ENCODE measurements around the gene CYCS. TPM values are rescaled to one million over a fixed set of nuclear protein-coding genes. Genes with fewer than 3 reads are reported as not detected.
"Not testable (repeated sequence)": the region's sequence is repeated elsewhere in the genome, so short reads cannot be mapped to it uniquely, and the experiment has no call there.

CYCS gene
- total RNA-seq, 3 donors from 2014 or later: 373 to 418 (median 394) TPM

- DNase-seq (no peak), ATAC-seq (no peak)
- H3K4me1 Mint-ChIP-seq (ENCODE audit: low read depth): no peaks in the 10 kb centered on the region
- no peaks in the 10 kb centered on the region for H3K36me3 Mint-ChIP-seq (ENCODE audit: insufficient read depth)
- no peak overlapping the region for H3K4me3 Mint-ChIP-seq
- H3K9me3 Mint-ChIP-seq: no peaks in the 10 kb centered on the region
- no peaks in the 10 kb centered on the region for H3K27me3 Mint-ChIP-seq (ENCODE audit: low read depth)
Measured at GRCh38 chr7:25101817-25102216, 23.2 kb downstream of the CYCS start.

- Mint-ChIP-seq H3K9me3 (no peaks in the 10 kb centered on the region), H3K27me3 (ENCODE audit: low read depth) (peaks cover 2% of the 10 kb centered on the region), H3K36me3 (ENCODE audit: insufficient read depth) (no peaks in the 10 kb centered on the region), H3K4me3 (no peak overlapping the region), H3K4me1 (ENCODE audit: low read depth) (peaks cover 8% of the 10 kb centered on the region)
- ATAC-seq (peak; percentile 69 to 70), DNase-seq (peak; percentile 37)
Measured at GRCh38 chr7:25098096-25099046, 26.7 kb downstream of the CYCS start.

GRCh38 chr7:25095516-25096345 is 29.3 kb downstream of the CYCS start:
- Mint-ChIP-seq H3K4me3 (no peak overlapping the region), H3K9me3 (no peaks in the 10 kb centered on the region), H3K36me3 (ENCODE audit: insufficient read depth) (no peaks in the 10 kb centered on the region), H3K27me3 (ENCODE audit: low read depth) (peaks cover 2% of the 10 kb centered on the region), H3K4me1 (ENCODE audit: low read depth) (peaks cover 8% of the 10 kb centered on the region)
- ATAC-seq (no peak), DNase-seq (no peak)

GRCh38 chr7:25093268-25093826 is 31.7 kb downstream of the CYCS start:
- H3K9me3 Mint-ChIP-seq: no peaks in the 10 kb centered on the region
- no peaks in the 10 kb centered on the region for H3K36me3 Mint-ChIP-seq (ENCODE audit: insufficient read depth)
- H3K4me3 Mint-ChIP-seq: no peak overlapping the region
- H3K27me3 Mint-ChIP-seq (ENCODE audit: low read depth): peaks cover 2% of the 10 kb centered on the region
- DNase-seq: peak; percentile 73
- ATAC-seq: peak; percentile 80 to 84
- H3K4me1 Mint-ChIP-seq (ENCODE audit: low read depth): peaks cover 8% of the 10 kb centered on the region

GRCh38 chr7:25091779-25092178 is 33.3 kb downstream of the CYCS start:
- no peak for DNase-seq
- Mint-ChIP-seq H3K27me3 (ENCODE audit: low read depth) (peaks cover 2% of the 10 kb centered on the region), H3K4me3 (no peak overlapping the region), H3K36me3 (ENCODE audit: insufficient read depth) (no peaks in the 10 kb centered on the region), H3K4me1 (ENCODE audit: low read depth) (peaks cover 8% of the 10 kb centered on the region), H3K9me3 (no peaks in the 10 kb centered on the region)
- no peak for ATAC-seq

GRCh38 chr7:25091176-25091575 is 33.9 kb downstream of the CYCS start:
- no peak overlapping the region for H3K4me3 Mint-ChIP-seq
- H3K4me1 Mint-ChIP-seq (ENCODE audit: low read depth): peaks cover 8% of the 10 kb centered on the region
- no peaks in the 10 kb centered on the region for H3K9me3 Mint-ChIP-seq
- H3K36me3 Mint-ChIP-seq (ENCODE audit: insufficient read depth): no peaks in the 10 kb centered on the region
- DNase-seq (no peak), ATAC-seq (no peak)
- H3K27me3 Mint-ChIP-seq (ENCODE audit: low read depth): peaks cover 2% of the 10 kb centered on the region

GRCh38 chr7:25090374-25090773 is 34.7 kb downstream of the CYCS start:
- no peaks in the 10 kb centered on the region for H3K9me3 Mint-ChIP-seq
- H3K4me1 Mint-ChIP-seq (ENCODE audit: low read depth): peaks cover 8% of the 10 kb centered on the region
- H3K4me3 Mint-ChIP-seq: no peak overlapping the region
- no peaks in the 10 kb centered on the region for H3K36me3 Mint-ChIP-seq (ENCODE audit: insufficient read depth)
- DNase-seq (no peak), ATAC-seq (no peak)
- peaks cover under 1% of the 10 kb centered on the region for H3K27me3 Mint-ChIP-seq (ENCODE audit: low read depth)

- ATAC-seq (no peak), DNase-seq (no peak)
- Mint-ChIP-seq H3K27me3 (ENCODE audit: low read depth) (peaks cover 3% of the 10 kb centered on the region), H3K4me3 (no peak overlapping the region), H3K36me3 (ENCODE audit: insufficient read depth) (no peaks in the 10 kb centered on the region), H3K9me3 (no peaks in the 10 kb centered on the region), H3K4me1 (ENCODE audit: low read depth) (no peaks in the 10 kb centered on the region)
Measured at GRCh38 chr7:25087855-25088254, 37.2 kb downstream of the CYCS start.

GRCh38 chr7:25084821-25085220 is 40.2 kb downstream of the CYCS start:
- peaks cover 4% of the 10 kb centered on the region for H3K27me3 Mint-ChIP-seq (ENCODE audit: low read depth)
- ATAC-seq: no peak

GRCh38 chr7:25083201-25083600 is 41.9 kb downstream of the CYCS start:
- Mint-ChIP-seq H3K27me3 (ENCODE audit: low read depth) (peaks cover 5% of the 10 kb centered on the region), H3K4me1 (ENCODE audit: low read depth) (no peaks in the 10 kb centered on the region), H3K9me3 (no peaks in the 10 kb centered on the region), H3K36me3 (ENCODE audit: insufficient read depth) (no peaks in the 10 kb centered on the region), H3K4me3 (no peak overlapping the region)
- ATAC-seq (no peak), DNase-seq (no peak)

More at GRCh38 chr7:25084821-25085220, 40.2 kb downstream of the CYCS start:
- Mint-ChIP-seq H3K4me1 (ENCODE audit: low read depth) (no peaks in the 10 kb centered on the region), H3K36me3 (ENCODE audit: insufficient read depth) (no peaks in the 10 kb centered on the region), H3K4me3 (no peak overlapping the region), H3K9me3 (no peaks in the 10 kb centered on the region)
- DNase-seq: no peak

GRCh38 chr7:25082041-25082440 is 43.0 kb downstream of the CYCS start:
- not testable (repeated sequence) for H3K4me1 Mint-ChIP-seq (ENCODE audit: low read depth); H3K36me3 Mint-ChIP-seq (ENCODE audit: insufficient read depth); ATAC-seq; DNase-seq; H3K27me3 Mint-ChIP-seq (ENCODE audit: low read depth); H3K9me3 Mint-ChIP-seq; H3K4me3 Mint-ChIP-seq

GRCh38 chr7:25077096-25077495 is 48.0 kb downstream of the CYCS start:
- DNase-seq (no peak), ATAC-seq (no peak)
- Mint-ChIP-seq H3K27me3 (ENCODE audit: low read depth) (peaks cover 5% of the 10 kb centered on the region), H3K4me1 (ENCODE audit: low read depth) (peaks cover 4% of the 10 kb centered on the region), H3K4me3 (no peak overlapping the region), H3K36me3 (ENCODE audit: insufficient read depth) (no peaks in the 10 kb centered on the region), H3K9me3 (no peaks in the 10 kb centered on the region)

- Mint-ChIP-seq H3K4me1 (ENCODE audit: low read depth) (peaks cover 4% of the 10 kb centered on the region), H3K4me3 (no peak overlapping the region), H3K9me3 (no peaks in the 10 kb centered on the region), H3K36me3 (ENCODE audit: insufficient read depth) (no peaks in the 10 kb centered on the region), H3K27me3 (ENCODE audit: low read depth) (peaks cover 5% of the 10 kb centered on the region)
- ATAC-seq: peak; percentile 73 to 89
- DNase-seq: no peak
Measured at GRCh38 chr7:25075459-25075858, 49.6 kb downstream of the CYCS start.

- ATAC-seq: no peak
- Mint-ChIP-seq H3K4me3 (no peak overlapping the region), H3K9me3 (no peaks in the 10 kb centered on the region), H3K27me3 (ENCODE audit: low read depth) (peaks cover 5% of the 10 kb centered on the region), H3K4me1 (ENCODE audit: low read depth) (peaks cover 8% of the 10 kb centered on the region), H3K36me3 (ENCODE audit: insufficient read depth) (no peaks in the 10 kb centered on the region)
- no peak for DNase-seq
Measured at GRCh38 chr7:25073451-25073850, 51.6 kb downstream of the CYCS start.

All from activated T-cell treated with anti-CD3 and anti-CD28 coated beads, Interleukin-2, amount 50 U/mL, for 4 hours (primary cell).